ENCODE results near the gene TEX51. TPM values are rescaled to one million over a fixed set of nuclear protein-coding genes. Genes with fewer than 3 reads are reported as not detected.

The TEX51 gene
- total and polyA plus RNA-seq, 2 donors, result 0.11 TPM; not detected in 1

DNA sequence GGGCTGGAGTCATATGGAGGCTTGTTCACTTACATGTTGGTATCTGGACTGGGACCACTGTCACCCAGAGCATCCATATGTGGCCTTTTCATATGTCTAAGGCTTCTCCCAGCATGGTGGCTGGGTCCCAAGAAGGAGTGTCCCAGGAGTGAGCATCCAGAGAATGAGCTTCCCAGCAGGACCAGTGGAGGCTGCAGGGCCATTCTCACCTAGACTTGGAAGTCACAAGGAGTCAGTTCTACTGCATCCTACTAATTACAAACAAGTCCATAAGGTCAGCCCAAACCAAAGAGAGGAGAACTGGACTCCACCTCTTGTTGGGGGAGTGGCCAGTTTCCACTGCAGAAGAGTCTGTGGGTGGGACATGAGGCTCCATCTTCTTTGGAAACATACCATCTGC lies 5.1 kb upstream of the TEX51 start:
- DNase-seq (ENCODE audit: low read depth in 6 of 9, low spot score in 9 of 9), result no peak
- Histone ChIP-seq H3K27ac (ENCODE audit: low read depth in 1 of 2, low read length in 1 of 2) (no peak overlapping the region), H3K27me3 (ENCODE audit: control insufficient read depth in 2 of 2, insufficient read depth in 1 of 2, low read length in 1 of 2) (no peaks in the 10 kb centered on the region), H3K4me1 (ENCODE audit: control insufficient read depth in 2 of 2, insufficient read depth in 2 of 2, low read length in 2 of 2) (no peaks in the 10 kb centered on the region), H3K9me3 (ENCODE audit: control insufficient read depth in 2 of 2, insufficient read depth in 1 of 2, low read length in 1 of 2) (no peaks in the 10 kb centered on the region), H3K36me3 (ENCODE audit: control insufficient read depth in 2 of 2, insufficient read depth in 2 of 2, low read length in 1 of 2) (no peaks in the 10 kb centered on the region), H3K4me3 (ENCODE audit: low read length in 2 of 2) (no peak overlapping the region)

DNA sequence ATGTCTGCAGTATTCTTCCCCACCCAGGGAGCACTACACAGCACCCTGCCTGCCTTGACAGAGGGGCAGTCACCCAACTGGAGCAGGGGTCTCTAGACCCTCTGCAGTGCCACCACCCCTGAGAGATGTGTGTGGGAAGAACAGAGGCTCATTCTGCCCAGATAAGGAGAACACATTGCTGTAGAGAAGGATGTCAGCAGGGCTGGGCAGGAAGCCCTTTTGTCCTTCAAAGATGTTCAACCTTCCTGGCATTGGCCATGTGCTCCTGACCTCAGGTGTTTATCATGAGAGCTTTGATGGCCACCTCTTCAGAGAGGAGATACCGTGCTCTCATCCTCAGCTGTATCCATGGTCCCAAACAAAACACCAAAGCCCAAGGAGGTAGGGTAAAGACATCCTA lies 4.6 kb upstream of the TEX51 start:
- H3K4me3 ChIP-seq (ENCODE audit: low read length in 2 of 2), result no peak overlapping the region
- H3K36me3 ChIP-seq (ENCODE audit: control insufficient read depth in 2 of 2, insufficient read depth in 2 of 2, low read length in 1 of 2), result no peaks in the 10 kb centered on the region
- H3K4me1 ChIP-seq (ENCODE audit: control insufficient read depth in 2 of 2, insufficient read depth in 2 of 2, low read length in 2 of 2), result no peaks in the 10 kb centered on the region
- no peaks in the 10 kb centered on the region for H3K27me3 ChIP-seq (ENCODE audit: control insufficient read depth in 2 of 2, insufficient read depth in 1 of 2, low read length in 1 of 2)
- no peak for DNase-seq (ENCODE audit: low read depth in 6 of 9, low spot score in 9 of 9)
- WGBS, result 83% methylated on average over 1 of the region's 1 CpG
- H3K27ac ChIP-seq (ENCODE audit: low read depth in 1 of 2, low read length in 1 of 2), result no peak overlapping the region
- H3K9me3 ChIP-seq (ENCODE audit: control insufficient read depth in 2 of 2, insufficient read depth in 1 of 2, low read length in 1 of 2), result no peaks in the 10 kb centered on the region

GRCh38 chr2:126894585-126895182 lies 4.0 kb upstream of the TEX51 start:
- Histone ChIP-seq H3K4me1 (ENCODE audit: control insufficient read depth in 2 of 2, insufficient read depth in 2 of 2, low read length in 2 of 2) (no peaks in the 10 kb centered on the region), H3K4me3 (ENCODE audit: low read length in 2 of 2) (no peak overlapping the region), H3K27ac (ENCODE audit: low read depth in 1 of 2, low read length in 1 of 2) (no peak overlapping the region), H3K27me3 (ENCODE audit: control insufficient read depth in 2 of 2, insufficient read depth in 1 of 2, low read length in 1 of 2) (no peaks in the 10 kb centered on the region), H3K9me3 (ENCODE audit: control insufficient read depth in 2 of 2, insufficient read depth in 1 of 2, low read length in 1 of 2) (no peaks in the 10 kb centered on the region), H3K36me3 (ENCODE audit: control insufficient read depth in 2 of 2, insufficient read depth in 2 of 2, low read length in 1 of 2) (no peaks in the 10 kb centered on the region)
- WGBS, result 96% methylated on average over 9 of the region's 9 CpGs
- DNase-seq (ENCODE audit: low read depth in 6 of 9, low spot score in 9 of 9), result no peak

DNA sequence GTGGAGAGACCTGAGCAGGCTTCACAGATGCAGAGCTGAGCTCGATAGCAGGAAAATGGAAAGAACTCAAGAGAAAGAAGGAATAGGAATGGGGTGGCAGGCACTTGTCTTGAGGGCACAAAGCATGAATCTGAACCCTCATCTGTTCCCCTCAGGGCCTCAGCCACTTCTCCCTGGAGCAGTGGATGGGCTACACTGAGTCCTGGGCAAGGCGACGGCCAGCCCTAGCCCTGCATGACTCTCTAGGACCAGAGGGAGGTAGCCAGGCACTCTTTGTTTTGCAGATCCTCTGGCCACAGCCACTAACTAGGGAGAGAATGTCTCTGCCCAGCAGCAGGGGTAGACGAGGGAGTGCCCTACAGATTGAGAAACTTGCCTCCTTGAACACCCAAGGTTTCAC lies 3.4 kb upstream of the TEX51 start:
- no peak for DNase-seq (ENCODE audit: low read depth in 6 of 9, low spot score in 9 of 9)
- Histone ChIP-seq H3K36me3 (ENCODE audit: control insufficient read depth in 2 of 2, insufficient read depth in 2 of 2, low read length in 1 of 2) (no peaks in the 10 kb centered on the region), H3K9me3 (ENCODE audit: control insufficient read depth in 2 of 2, insufficient read depth in 1 of 2, low read length in 1 of 2) (no peaks in the 10 kb centered on the region), H3K4me3 (ENCODE audit: low read length in 2 of 2) (no peak overlapping the region), H3K4me1 (ENCODE audit: control insufficient read depth in 2 of 2, insufficient read depth in 2 of 2, low read length in 2 of 2) (no peaks in the 10 kb centered on the region), H3K27me3 (ENCODE audit: control insufficient read depth in 2 of 2, insufficient read depth in 1 of 2, low read length in 1 of 2) (no peaks in the 10 kb centered on the region), H3K27ac (ENCODE audit: low read depth in 1 of 2, low read length in 1 of 2) (no peak overlapping the region)
- 78% methylated on average over 4 of the region's 4 CpGs for WGBS

- H3K4me3 ChIP-seq (ENCODE audit: low read length in 2 of 2), result no peak overlapping the region
- no peak for DNase-seq (ENCODE audit: low read depth in 6 of 9, low spot score in 9 of 9)
- H3K9me3 ChIP-seq (ENCODE audit: control insufficient read depth in 2 of 2, insufficient read depth in 1 of 2, low read length in 1 of 2), result no peaks in the 10 kb centered on the region
- WGBS, result 89% methylated on average over 4 of the region's 4 CpGs
- H3K27ac ChIP-seq (ENCODE audit: low read depth in 1 of 2, low read length in 1 of 2), result no peak overlapping the region
- no peaks in the 10 kb centered on the region for H3K4me1 ChIP-seq (ENCODE audit: control insufficient read depth in 2 of 2, insufficient read depth in 2 of 2, low read length in 2 of 2)
- no peaks in the 10 kb centered on the region for H3K27me3 ChIP-seq (ENCODE audit: control insufficient read depth in 2 of 2, insufficient read depth in 1 of 2, low read length in 1 of 2)
- no peaks in the 10 kb centered on the region for H3K36me3 ChIP-seq (ENCODE audit: control insufficient read depth in 2 of 2, insufficient read depth in 2 of 2, low read length in 1 of 2)
Observed at GRCh38 chr2:126896471-126896870, 2.2 kb upstream of the TEX51 start.

DNA sequence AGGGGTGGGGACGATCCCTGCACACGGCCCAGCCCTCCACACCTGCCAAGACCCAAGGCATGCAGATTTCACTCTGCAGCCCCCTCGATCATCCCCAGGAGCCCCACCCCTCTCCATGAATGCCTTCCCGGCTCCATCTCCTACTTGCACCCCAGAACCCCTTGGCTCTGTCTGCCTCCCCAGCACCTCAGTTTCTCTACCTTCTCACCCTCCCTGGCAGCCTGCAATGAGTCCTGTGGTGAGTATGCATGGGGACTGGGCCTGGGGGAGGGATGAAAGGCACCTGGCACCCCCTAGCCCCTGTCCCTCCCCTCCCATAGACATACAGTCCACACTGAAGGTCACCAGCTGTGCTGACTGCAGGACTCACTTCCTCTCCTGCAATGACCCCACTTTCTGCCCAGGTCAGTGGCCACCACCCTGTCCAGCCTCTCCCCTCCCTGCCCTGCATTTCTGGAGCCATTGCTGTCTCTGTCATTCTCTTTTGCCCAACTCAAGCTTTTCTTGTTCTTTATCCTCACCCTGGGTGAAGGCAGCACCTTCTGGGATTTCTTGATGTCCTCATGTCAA lies 1.0 kb downstream of the TEX51 start:
- no peaks in the 10 kb centered on the region for H3K9me3 ChIP-seq (ENCODE audit: control insufficient read depth in 2 of 2, insufficient read depth in 1 of 2, low read length in 1 of 2)
- no peak overlapping the region for H3K4me3 ChIP-seq (ENCODE audit: low read length in 2 of 2)
- H3K36me3 ChIP-seq (ENCODE audit: control insufficient read depth in 2 of 2, insufficient read depth in 2 of 2, low read length in 1 of 2), result no peaks in the 10 kb centered on the region
- 96% methylated on average over 4 of the region's 4 CpGs for WGBS
- H3K4me1 ChIP-seq (ENCODE audit: control insufficient read depth in 2 of 2, insufficient read depth in 2 of 2, low read length in 2 of 2), result no peaks in the 10 kb centered on the region
- no peak overlapping the region for H3K27ac ChIP-seq (ENCODE audit: low read depth in 1 of 2, low read length in 1 of 2)
- no peak for DNase-seq (ENCODE audit: low read depth in 6 of 9, low spot score in 9 of 9)
- no peaks in the 10 kb centered on the region for H3K27me3 ChIP-seq (ENCODE audit: control insufficient read depth in 2 of 2, insufficient read depth in 1 of 2, low read length in 1 of 2)

GRCh38 chr2:126900646-126901319 lies 2.1 kb downstream of the TEX51 start:
- Histone ChIP-seq H3K9me3 (ENCODE audit: control insufficient read depth in 2 of 2, insufficient read depth in 1 of 2, low read length in 1 of 2) (no peaks in the 10 kb centered on the region), H3K27me3 (ENCODE audit: control insufficient read depth in 2 of 2, insufficient read depth in 1 of 2, low read length in 1 of 2) (no peaks in the 10 kb centered on the region), H3K4me1 (ENCODE audit: control insufficient read depth in 2 of 2, insufficient read depth in 2 of 2, low read length in 2 of 2) (no peaks in the 10 kb centered on the region), H3K27ac (ENCODE audit: low read depth in 1 of 2, low read length in 1 of 2) (no peak overlapping the region), H3K36me3 (ENCODE audit: control insufficient read depth in 2 of 2, insufficient read depth in 2 of 2, low read length in 1 of 2) (no peaks in the 10 kb centered on the region), H3K4me3 (ENCODE audit: low read length in 2 of 2) (no peak overlapping the region)
- no peak for DNase-seq (ENCODE audit: low read depth in 6 of 9, low spot score in 9 of 9)
- WGBS, result 93% methylated on average over 9 of the region's 9 CpGs

- no peaks in the 10 kb centered on the region for H3K9me3 ChIP-seq (ENCODE audit: control insufficient read depth in 2 of 2, insufficient read depth in 1 of 2, low read length in 1 of 2)
- no peaks in the 10 kb centered on the region for H3K27me3 ChIP-seq (ENCODE audit: control insufficient read depth in 2 of 2, insufficient read depth in 1 of 2, low read length in 1 of 2)
- 97% methylated on average over 2 of the region's 2 CpGs for WGBS
- no peak for DNase-seq (ENCODE audit: low read depth in 6 of 9, low spot score in 9 of 9)
- H3K27ac ChIP-seq (ENCODE audit: low read depth in 1 of 2, low read length in 1 of 2), result no peak overlapping the region
- H3K4me1 ChIP-seq (ENCODE audit: control insufficient read depth in 2 of 2, insufficient read depth in 2 of 2, low read length in 2 of 2), result no peaks in the 10 kb centered on the region
- H3K36me3 ChIP-seq (ENCODE audit: control insufficient read depth in 2 of 2, insufficient read depth in 2 of 2, low read length in 1 of 2), result no peaks in the 10 kb centered on the region
- no peak overlapping the region for H3K4me3 ChIP-seq (ENCODE audit: low read length in 2 of 2)
Observed at GRCh38 chr2:126901459-126901858, 2.8 kb downstream of the TEX51 start.

- H3K4me3 ChIP-seq (ENCODE audit: low read length in 2 of 2), result no peak overlapping the region
- H3K4me1 ChIP-seq (ENCODE audit: control insufficient read depth in 2 of 2, insufficient read depth in 2 of 2, low read length in 2 of 2), result no peaks in the 10 kb centered on the region
- no peak for DNase-seq (ENCODE audit: low read depth in 6 of 9, low spot score in 9 of 9)
- no peak overlapping the region for H3K27ac ChIP-seq (ENCODE audit: low read depth in 1 of 2, low read length in 1 of 2)
- H3K9me3 ChIP-seq (ENCODE audit: control insufficient read depth in 2 of 2, insufficient read depth in 1 of 2, low read length in 1 of 2), result no peaks in the 10 kb centered on the region
- no peaks in the 10 kb centered on the region for H3K36me3 ChIP-seq (ENCODE audit: control insufficient read depth in 2 of 2, insufficient read depth in 2 of 2, low read length in 1 of 2)
- 92% methylated on average over 7 of the region's 7 CpGs for WGBS
- H3K27me3 ChIP-seq (ENCODE audit: control insufficient read depth in 2 of 2, insufficient read depth in 1 of 2, low read length in 1 of 2), result no peaks in the 10 kb centered on the region
Observed at GRCh38 chr2:126902152-126902835, 3.6 kb downstream of the TEX51 start.
